Small intestine (tissue), 7 donors: Measurements from ENCODE around the gene AK2. TPM values are rescaled to one million over a fixed set of nuclear protein-coding genes. Genes with fewer than 3 reads are reported as not detected.
"Not testable (repeated sequence)": the region's sequence is repeated elsewhere in the genome, so short reads cannot be mapped to it uniquely, and the experiment has no call there.

Experiments used
- DNase-seq, 2 donors: peaks; one replicate each; pipeline versions ENCODE4 v3.0.0 to v3.0.0-alpha.2; 2013
- FAIRE-seq: peaks from 2 replicates; lab custom pipeline; 2012; peaks lifted over from hg19 to GRCh38; lab: Jason Lieb, UNC
- H3K27ac ChIP-seq, 3 donors: one replicate each; pipeline ENCODE4 v1.5.1; 2013; ENCODE audit warnings: low read length in 2 of 3, mild to moderate bottlenecking in 2 of 3, control low read depth in 1 of 3, inconsistent platforms in 1 of 3, low read depth in 1 of 3, moderate library complexity in 1 of 3
- H3K27me3 ChIP-seq, 3 donors: one replicate each; pipeline ENCODE4 v1.6.1; 2013; ENCODE audit warnings: low read length in 3 of 3, inconsistent platforms in 1 of 3; ENCODE audit not compliant: control insufficient read depth in 3 of 3, insufficient read depth in 3 of 3
- H3K36me3 ChIP-seq, 3 donors: one replicate each; pipeline ENCODE4 v1.6.1; 2013; ENCODE audit warnings: low read length in 3 of 3, inconsistent platforms in 1 of 3, low read depth in 1 of 3, mild to moderate bottlenecking in 1 of 3, moderate library complexity in 1 of 3; ENCODE audit not compliant: control insufficient read depth in 3 of 3, insufficient read depth in 2 of 3
- H3K4me1 ChIP-seq, 3 donors: one replicate each; pipeline ENCODE4 v1.6.1; 2013; ENCODE audit warnings: low read length in 2 of 3, inconsistent platforms in 1 of 3, low read depth in 1 of 3, mild to moderate bottlenecking in 1 of 3, moderate library complexity in 1 of 3; ENCODE audit not compliant: control insufficient read depth in 3 of 3, insufficient read depth in 2 of 3
- H3K4me3 ChIP-seq, 3 donors: one replicate each; pipeline ENCODE4 v1.5.1; 2013; ENCODE audit warnings: low read length in 3 of 3, control low read depth in 1 of 3, inconsistent platforms in 1 of 3, low read depth in 1 of 3, mild to moderate bottlenecking in 1 of 3, moderate library complexity in 1 of 3
- H3K9me3 ChIP-seq, 2 donors: one replicate each; pipeline ENCODE4 v1.6.1; 2013; ENCODE audit warnings: low read depth in 1 of 2, low read length in 1 of 2; ENCODE audit not compliant: control insufficient read depth in 2 of 2, insufficient read depth in 1 of 2
- WGBS, 3 donors: extraction: QIAGEN DNeasy Blood & Tissue Kit; methylation state at CpG; one replicate each; pipeline ENCODE4 v1.1.7; 2013; 5-methylcytosine and 5-hydroxymethylcytosine counted together
- polyA plus RNA-seq, 4 donors: library from polyadenylated mRNA; stranded (reverse) in 3 of 4; unstranded in 1 of 4; fragments of 200-250 nt in 3 of 4; fragments of 120-200 nt in 1 of 4; gene quantifications; one replicate each; pipeline versions ENCODE4 v1.2.1 to v1.2.3, GENCODE V29; 2013
- donor health status: healthy with polysubstance abuse.
- donor health status: control.
- donor health status: control.
- donor health status: Bipolar disorder and iron deficiency.
- donor health status: healthy.

AK2 gene
- polyA plus RNA-seq, 4 donors, result 180 to 210 (median 205) TPM

DNA sequence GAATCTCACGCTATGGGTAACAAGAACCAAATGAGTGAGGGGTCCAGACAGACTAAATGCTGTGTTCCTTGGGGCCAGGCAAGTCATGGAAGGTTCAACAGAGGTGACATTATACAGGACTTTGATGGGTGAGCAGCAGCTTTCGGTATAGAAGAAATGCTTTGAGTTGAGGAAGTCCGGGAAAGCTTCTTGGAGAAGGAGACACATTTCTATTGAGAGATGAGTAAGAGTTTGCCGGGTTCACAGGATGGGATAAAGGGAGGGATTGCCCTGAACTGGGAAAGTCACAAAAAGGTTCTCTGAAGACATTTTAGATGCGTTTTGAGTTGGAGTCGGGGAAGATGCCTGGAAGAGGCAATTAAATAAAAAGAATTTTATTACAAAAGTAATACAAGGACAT is 43.7 kb upstream of the AK2 start:
- H3K36me3 ChIP-seq, result no peaks in the 10 kb centered on the region
- H3K27ac ChIP-seq, result no peak overlapping the region
- peak overlapping the region in 2 of 3 donors; percentile 68 to 72 for H3K4me3 ChIP-seq
- H3K9me3 ChIP-seq, result peaks cover 0 to 2% of the 10 kb centered on the region in 2 donors
- H3K4me1 ChIP-seq, result peaks cover 0 to 15% (median 4%) of the 10 kb centered on the region in 3 donors
- 54 to 61% (median 58%) methylated on average over 6 of the region's 6 CpGs for WGBS, 3 donors
- FAIRE-seq, result no peak
- peaks cover 0 to 32% (median 0%) of the 10 kb centered on the region in 3 donors for H3K27me3 ChIP-seq
- DNase-seq, result no peak

- no peak overlapping the region for H3K4me3 ChIP-seq
- DNase-seq (no peak), FAIRE-seq (no peak)
- WGBS, 3 donors, result 4 to 33% (median 33%) methylated on average over 1 of the region's 1 CpG
- peaks cover 0 to 20% (median 0%) of the 10 kb centered on the region in 3 donors for H3K27me3 ChIP-seq
- H3K27ac ChIP-seq, result no peak overlapping the region
- peaks cover 0 to 15% (median 4%) of the 10 kb centered on the region in 3 donors for H3K4me1 ChIP-seq
- peaks cover 0 to 2% of the 10 kb centered on the region in 2 donors for H3K9me3 ChIP-seq
- H3K36me3 ChIP-seq, result no peaks in the 10 kb centered on the region
These were observed 41.4 kb upstream of the AK2 start for GRCh38 chr1:33078030-33078591.

DNA sequence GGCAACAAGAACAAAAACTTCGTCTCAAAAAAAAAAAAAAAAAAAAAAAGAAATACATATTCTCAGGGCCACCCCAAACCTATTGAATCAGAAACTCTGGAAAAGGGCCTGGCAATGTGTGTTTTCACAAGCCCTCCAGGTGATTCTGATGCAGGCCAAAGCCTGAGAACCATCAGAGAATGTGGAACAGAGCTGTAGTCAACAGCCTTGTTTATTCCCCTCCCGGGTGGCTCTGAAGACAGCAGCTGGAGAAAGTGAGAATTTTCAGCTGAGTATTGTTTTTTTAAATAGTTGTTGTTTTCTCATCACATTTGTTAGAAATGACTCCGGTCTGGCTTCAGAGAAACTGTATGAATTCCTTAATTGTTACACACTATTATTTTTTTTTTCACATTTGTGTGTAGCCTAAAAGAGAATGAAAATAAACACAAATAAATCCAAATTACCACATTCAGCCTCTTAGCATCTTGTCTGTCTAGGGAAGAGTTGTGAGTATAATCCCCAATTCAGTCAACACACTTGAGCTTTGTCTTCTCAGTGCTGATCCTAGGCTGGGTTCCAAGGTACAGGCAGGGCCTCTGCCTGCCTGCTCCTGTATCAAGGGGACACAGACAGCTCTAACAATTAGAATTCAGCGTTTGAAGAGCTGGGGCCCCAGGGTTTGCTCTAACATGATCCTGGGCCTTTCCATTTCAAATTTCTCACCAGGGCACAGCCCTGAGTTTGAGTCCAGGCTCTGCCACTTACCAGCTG is 37.7 kb upstream of the AK2 start:
- H3K4me3 ChIP-seq, result no peak overlapping the region

DNA sequence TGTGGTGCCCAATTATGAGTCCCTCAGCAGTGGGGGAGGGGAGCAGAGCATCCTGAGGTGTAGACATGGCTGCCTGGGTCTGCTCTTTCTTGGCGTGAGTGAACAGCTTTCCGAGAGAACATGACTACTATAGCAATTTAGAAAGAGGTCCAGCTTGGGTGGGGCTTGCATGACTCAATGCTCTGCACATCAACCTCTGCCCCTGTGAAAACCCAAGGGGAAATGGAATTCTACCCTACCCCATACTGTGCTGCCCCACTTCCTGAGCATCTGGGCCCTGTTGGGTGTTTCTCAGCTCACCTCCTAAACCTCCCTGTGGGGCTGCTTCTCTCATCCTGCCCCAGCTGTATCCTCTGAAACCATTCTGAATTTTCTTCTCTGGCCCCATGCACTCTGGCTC is 36.0 kb upstream of the AK2 start:
- no peak for FAIRE-seq
- H3K9me3 ChIP-seq, result peaks cover 0 to 2% of the 10 kb centered on the region in 2 donors
- WGBS, 3 donors, result 71 to 96% (median 73%) methylated on average over 2 of the region's 2 CpGs
- no peak overlapping the region for H3K27ac ChIP-seq
- DNase-seq, result no peak
- H3K4me3 ChIP-seq, result no peak overlapping the region
- peaks cover 0 to 2% (median under 1%) of the 10 kb centered on the region in 3 donors for H3K27me3 ChIP-seq
- H3K4me1 ChIP-seq, result no peaks in the 10 kb centered on the region
- no peaks in the 10 kb centered on the region for H3K36me3 ChIP-seq

More for the DNA sequence above, 37.7 kb upstream of the AK2 start:
- Histone ChIP-seq H3K27me3 (peaks cover 0 to under 1% (median 0%) of the 10 kb centered on the region in 3 donors), H3K4me1 (no peaks in the 10 kb centered on the region), H3K9me3 (peaks cover 0 to 2% of the 10 kb centered on the region in 2 donors), H3K27ac (no peak overlapping the region), H3K36me3 (no peaks in the 10 kb centered on the region)
- DNase-seq, result no peak
- FAIRE-seq, result no peak
- 57 to 72% (median 62%) methylated on average over 3 to 4 of the region's 4 CpGs for WGBS, 3 donors

DNA sequence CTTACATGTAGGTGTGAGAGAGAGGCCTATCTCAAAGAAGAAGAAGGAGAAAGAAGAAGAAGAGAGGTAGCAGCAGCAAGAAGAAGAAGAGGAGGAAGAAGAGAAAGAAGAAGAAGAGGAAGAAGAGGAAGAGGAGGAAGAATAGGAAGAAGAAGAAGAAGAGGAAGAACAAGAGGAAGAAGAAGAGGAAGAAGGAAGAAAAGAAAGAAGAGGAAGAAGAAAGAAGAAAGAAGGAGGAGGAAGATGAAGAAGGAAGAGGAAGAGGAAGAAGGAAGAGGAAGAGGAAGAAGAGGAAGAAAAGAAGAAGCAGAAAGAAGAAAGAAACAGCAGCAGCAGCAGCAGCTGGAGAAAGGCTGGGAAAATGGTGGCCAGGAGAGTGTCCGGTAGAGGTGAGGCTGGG is 33.9 kb upstream of the AK2 start:
- FAIRE-seq (no peak), DNase-seq (no peak)
- 90 to 96% (median 95%) methylated on average over 1 of the region's 1 CpG for WGBS, 3 donors
- H3K27me3 ChIP-seq, result peaks cover 0 to 2% (median 2%) of the 10 kb centered on the region in 3 donors
- H3K9me3 ChIP-seq, result peaks cover 0 to 6% of the 10 kb centered on the region in 2 donors
- H3K4me1 ChIP-seq, result no peaks in the 10 kb centered on the region
- H3K27ac ChIP-seq, result no peak overlapping the region
- H3K36me3 ChIP-seq, result no peaks in the 10 kb centered on the region
- H3K4me3 ChIP-seq, result no peak overlapping the region

GRCh38 chr1:33068108-33068507 is 31.4 kb upstream of the AK2 start:
- not testable (repeated sequence) for FAIRE-seq, H3K4me1 ChIP-seq, H3K36me3 ChIP-seq, H3K27ac ChIP-seq, DNase-seq, H3K4me3 ChIP-seq, H3K27me3 ChIP-seq
- 31 to 48% (median 34%) methylated on average over 2 of the region's 2 CpGs for WGBS, 3 donors
- H3K9me3 ChIP-seq, result peaks cover 0 to 24% of the 10 kb centered on the region in 2 donors

DNA sequence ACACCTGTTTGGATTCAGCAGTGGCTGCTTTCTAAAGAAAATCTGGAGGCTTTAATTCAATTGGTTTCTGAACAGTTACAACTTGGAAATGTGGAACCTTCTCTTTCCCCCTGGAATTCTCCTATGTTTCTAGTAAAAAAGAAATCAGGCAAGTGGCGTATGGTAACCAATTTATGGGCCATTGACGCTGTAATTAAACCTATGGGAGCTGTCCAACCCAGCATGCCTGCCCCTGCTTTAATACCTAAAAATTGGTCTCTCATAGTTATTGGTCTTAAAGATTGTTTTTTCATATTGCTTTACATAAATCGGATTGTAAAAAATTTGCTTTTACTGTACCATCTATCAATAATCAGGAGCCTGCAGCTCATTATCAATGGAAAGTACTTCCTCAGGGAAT is 29.8 kb upstream of the AK2 start:
- not testable (repeated sequence) for H3K4me3 ChIP-seq, H3K36me3 ChIP-seq, H3K27ac ChIP-seq, FAIRE-seq, H3K27me3 ChIP-seq, DNase-seq, H3K4me1 ChIP-seq
- 88 to 95% (median 94%) methylated on average over 3 of the region's 3 CpGs for WGBS, 3 donors
- H3K9me3 ChIP-seq, result peaks cover 0 to 39% of the 10 kb centered on the region in 2 donors

DNA sequence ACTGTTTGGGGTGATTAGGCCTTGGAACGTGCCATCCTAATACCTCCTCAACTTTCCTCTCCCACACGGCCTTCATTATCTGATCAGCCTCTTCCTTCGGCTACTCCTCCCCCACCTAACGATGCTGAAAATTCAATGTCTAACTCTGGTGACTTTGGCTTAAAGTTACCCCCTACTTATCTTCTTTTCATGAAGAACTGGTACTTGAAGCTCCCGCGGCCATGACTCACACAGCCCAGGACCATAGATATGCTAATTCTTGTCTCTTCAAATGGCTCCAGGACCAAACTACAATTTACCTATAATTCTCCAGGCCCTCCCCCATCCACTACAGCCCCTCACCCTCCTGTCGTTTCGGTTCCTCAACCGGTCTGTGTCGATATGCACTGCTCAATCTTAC is 28.6 kb upstream of the AK2 start:
- Histone ChIP-seq H3K9me3 (peaks cover 0 to 45% of the 10 kb centered on the region in 2 donors), H3K27ac (no peak overlapping the region), H3K27me3 (peaks cover 0 to 2% (median 2%) of the 10 kb centered on the region in 3 donors), H3K4me3 (no peak overlapping the region), H3K4me1 (no peaks in the 10 kb centered on the region), H3K36me3 (no peaks in the 10 kb centered on the region)
- 90 to 93% (median 90%) methylated on average over 10 of the region's 10 CpGs for WGBS, 3 donors
- no peak for FAIRE-seq
- DNase-seq, result no peak
